ENCODE measurements around the gene CRAT.

The CRAT gene

DNA sequence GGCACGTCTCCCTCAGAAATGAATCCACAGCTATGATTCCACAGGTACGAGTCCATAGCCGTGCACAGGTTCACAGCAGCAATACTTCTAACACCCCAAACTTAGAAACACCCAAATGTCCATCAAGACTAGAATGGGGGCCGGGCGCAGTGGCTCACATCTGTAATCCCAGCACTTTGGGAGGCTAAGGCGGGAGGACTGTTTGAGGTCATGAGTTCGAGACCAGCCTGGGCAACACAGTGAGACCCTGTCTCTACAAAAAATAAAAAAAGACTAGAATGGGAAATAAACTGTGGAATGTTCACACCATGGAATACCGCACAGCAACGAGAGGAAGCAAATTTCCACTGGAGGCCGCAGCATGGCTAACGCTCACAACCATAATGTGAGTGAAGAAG, 34.0 kb downstream of the CRAT start:
- no peak overlapping the region for H3K4me3 ChIP-seq
- no peaks in the 10 kb centered on the region for H3K27me3 ChIP-seq
- peaks cover 6% of the 10 kb centered on the region; the same call in 1 of the 2 replicates for H3K36me3 ChIP-seq
- TF ChIP-seq Cebpa-rat (IDR thresholded peaks at IDR 0.05), result no peak
- no peak overlapping the region for H3K27ac ChIP-seq
- H3K9me3 ChIP-seq, result no peaks in the 10 kb centered on the region
- no peak overlapping the region for H3K9ac ChIP-seq
- H3K4me2 ChIP-seq, result no peak overlapping the region
- H4K20me1 ChIP-seq, result peaks cover 2% of the 10 kb centered on the region
- peaks cover 35% of the 10 kb centered on the region for H3K4me1 ChIP-seq

GRCh38 chr9:129075996-129076639, 34.5 kb downstream of the CRAT start:
- Histone ChIP-seq H3K36me3 (peaks cover 6% of the 10 kb centered on the region; the same call in 1 of the 2 replicates), H3K27ac (no peak overlapping the region), H3K4me2 (no peak overlapping the region), H3K4me3 (no peak overlapping the region), H3K4me1 (peaks cover 38% of the 10 kb centered on the region), H3K9ac (no peak overlapping the region), H4K20me1 (no peaks in the 10 kb centered on the region), H3K27me3 (no peaks in the 10 kb centered on the region), H3K9me3 (no peaks in the 10 kb centered on the region)
- no peak for TF ChIP-seq Cebpa-rat (IDR thresholded peaks at IDR 0.05)

GRCh38 chr9:129074106-129074505, 36.5 kb downstream of the CRAT start:
- no peak overlapping the region for H3K4me2 ChIP-seq
- no peaks in the 10 kb centered on the region for H4K20me1 ChIP-seq
- TF ChIP-seq Cebpa-rat (IDR thresholded peaks at IDR 0.05), result no peak
- H3K4me1 ChIP-seq, result peaks cover 42% of the 10 kb centered on the region
- H3K9me3 ChIP-seq, result no peaks in the 10 kb centered on the region
- no peaks in the 10 kb centered on the region for H3K27me3 ChIP-seq
- no peak overlapping the region for H3K9ac ChIP-seq
- H3K27ac ChIP-seq, result no peak overlapping the region
- no peak overlapping the region for H3K4me3 ChIP-seq
- H3K36me3 ChIP-seq, result peaks cover 6% of the 10 kb centered on the region; the same call in 1 of the 2 replicates

GRCh38 chr9:129073404-129073803, 37.2 kb downstream of the CRAT start:
- Histone ChIP-seq H3K4me3 (no peak overlapping the region), H3K4me1 (peaks cover 42% of the 10 kb centered on the region), H3K27ac (no peak overlapping the region), H3K9me3 (no peaks in the 10 kb centered on the region), H4K20me1 (no peaks in the 10 kb centered on the region), H3K4me2 (no peak overlapping the region), H3K27me3 (no peaks in the 10 kb centered on the region), H3K9ac (no peak overlapping the region), H3K36me3 (peaks cover 6% of the 10 kb centered on the region; the same call in 1 of the 2 replicates)
- no peak for TF ChIP-seq Cebpa-rat (IDR thresholded peaks at IDR 0.05)

DNA sequence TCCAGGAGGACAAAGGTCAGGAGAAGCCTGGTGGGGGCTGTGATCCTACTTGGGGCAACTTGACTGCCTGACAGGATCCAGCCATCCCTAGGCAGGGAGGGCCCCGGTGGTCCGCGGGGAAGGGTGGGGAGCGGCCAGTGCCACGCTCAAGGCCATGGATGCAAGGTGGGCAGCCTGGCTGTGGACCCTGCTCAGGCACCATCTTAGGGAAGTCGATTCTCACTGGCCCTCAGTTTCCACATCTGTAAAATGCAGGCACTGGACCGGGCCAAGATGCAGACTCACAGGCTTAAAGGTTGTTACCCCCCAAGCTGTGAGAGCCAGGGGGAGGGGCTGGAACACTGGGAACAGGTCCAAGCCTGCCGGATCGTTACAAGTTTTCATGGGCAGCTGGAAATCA, 38.4 kb downstream of the CRAT start:
- Histone ChIP-seq H3K4me2 (peak overlapping the region; percentile 99), H3K4me3 (no peak overlapping the region; the same call in 1 of the 2 replicates), H3K27ac (peak overlapping the region; percentile 98), H3K9me3 (no peaks in the 10 kb centered on the region), H3K4me1 (peaks cover 50% of the 10 kb centered on the region), H4K20me1 (no peaks in the 10 kb centered on the region), H3K27me3 (no peaks in the 10 kb centered on the region), H3K36me3 (peaks cover 17% of the 10 kb centered on the region), H3K9ac (no peak overlapping the region)
- TF ChIP-seq Cebpa-rat (IDR thresholded peaks at IDR 0.05), result no peak

- H3K4me1 ChIP-seq, result peaks cover 53% of the 10 kb centered on the region
- peak overlapping the region; percentile 62 for H3K4me3 ChIP-seq
- H3K27ac ChIP-seq, result peak overlapping the region; percentile 98
- peak overlapping the region; percentile 99 for H3K4me2 ChIP-seq
- H3K9me3 ChIP-seq, result no peaks in the 10 kb centered on the region
- TF ChIP-seq Cebpa-rat (IDR thresholded peaks at IDR 0.05), result no peak
- no peaks in the 10 kb centered on the region for H4K20me1 ChIP-seq
- H3K9ac ChIP-seq, result peak overlapping the region; percentile 84
- H3K27me3 ChIP-seq, result no peaks in the 10 kb centered on the region
- H3K36me3 ChIP-seq, result peaks cover 19% of the 10 kb centered on the region
Measured at GRCh38 chr9:129071526-129072126, 39.0 kb downstream of the CRAT start.

- Histone ChIP-seq H3K27me3 (no peaks in the 10 kb centered on the region), H3K4me3 (peak overlapping the region; percentile 62), H3K36me3 (peaks cover 17% of the 10 kb centered on the region), H3K4me2 (peak overlapping the region; percentile 99), H3K4me1 (peaks cover 53% of the 10 kb centered on the region), H4K20me1 (no peaks in the 10 kb centered on the region), H3K9ac (peak overlapping the region; percentile 84), H3K27ac (peak overlapping the region; percentile 98), H3K9me3 (no peaks in the 10 kb centered on the region)
- TF ChIP-seq Cebpa-rat (IDR thresholded peaks at IDR 0.05), result no peak
Measured at GRCh38 chr9:129070696-129071525, 39.7 kb downstream of the CRAT start.

GRCh38 chr9:129069862-129070641, 40.5 kb downstream of the CRAT start:
- no peak for TF ChIP-seq Cebpa-rat (IDR thresholded peaks at IDR 0.05)
- peak overlapping the region; percentile 99 for H3K4me2 ChIP-seq
- H4K20me1 ChIP-seq, result no peaks in the 10 kb centered on the region
- peaks cover 53% of the 10 kb centered on the region for H3K4me1 ChIP-seq
- peak overlapping the region; percentile 98 for H3K27ac ChIP-seq
- no peaks in the 10 kb centered on the region for H3K9me3 ChIP-seq
- H3K27me3 ChIP-seq, result no peaks in the 10 kb centered on the region
- H3K9ac ChIP-seq, result peak overlapping the region; percentile 84
- peaks cover 25% of the 10 kb centered on the region for H3K36me3 ChIP-seq
- H3K4me3 ChIP-seq, result peak overlapping the region; percentile 62

Measured in BLaER1 (cell line).